NB4 (cell line): ENCODE measurements around the gene VMAC.

Experiments used
- CTCF ChIP-seq: IDR thresholded peaks from one replicate; pipeline ENCODE4 v1.5.1; 2012; ENCODE audit warnings: low read depth, low read length
- MAX ChIP-seq: IDR thresholded peaks from 2 replicates; pipeline ENCODE4 v1.6.1; 2011; ENCODE audit warnings: low read depth, low read length
- POLR2A ChIP-seq: IDR thresholded peaks from 2 replicates; pipeline ENCODE4 v1.6.1; 2011; ENCODE audit warnings: mild to moderate bottlenecking; ENCODE audit not compliant: insufficient read length; ENCODE audit errors: extremely low read depth

- TF ChIP-seq CTCF (no peak), POLR2A (no peak), MAX (no peak)
Observed at GRCh38 chr19:5870986-5871394, 33.7 kb upstream of the VMAC start.
